Tibial nerve (tissue), 4 donors: Measurements from ENCODE around the gene PHYKPL. TPM values are rescaled to one million over a fixed set of nuclear protein-coding genes. Genes with fewer than 3 reads are reported as not detected.
"Not testable (repeated sequence)": the region's sequence is repeated elsewhere in the genome, so short reads cannot be mapped to it uniquely, and the experiment has no call there.

Experiments
- DNase-seq, 2 donors: peaks; one replicate each; pipeline ENCODE4 v3.0.0-alpha.2; 2019; ENCODE audit warnings: low spot score in 2 of 2
- H3K27ac ChIP-seq, 4 donors: fragments of 200-600 bp; sonication (generic) in 3 of 4; one replicate each; pipeline ENCODE4 v1.5.1; 2017 to 2019; ENCODE audit warnings: mild to moderate bottlenecking in 1 of 4
- H3K27me3 ChIP-seq, 2 donors: fragments of 200-600 bp; sonication (generic) in 1 of 2; one replicate each; pipeline versions ENCODE4 v1.5.1 to v1.6.0; 2017 to 2019
- H3K36me3 ChIP-seq, 3 donors: fragments of 200-600 bp; sonication (generic); one replicate each; pipeline ENCODE4 v1.5.1; 2018 to 2019
- H3K4me1 ChIP-seq, 4 donors: fragments of 200-600 bp; sonication (generic) in 3 of 4; one replicate each; pipeline ENCODE4 v1.5.1; 2017 to 2019
- H3K4me3 ChIP-seq, 4 donors: fragments of 200-600 bp; sonication (generic) in 3 of 4; one replicate each; pipeline ENCODE4 v1.5.1; 2017 to 2019; ENCODE audit warnings: mild to moderate bottlenecking in 1 of 4, moderate library complexity in 1 of 4
- H3K9me3 ChIP-seq, 4 donors: fragments of 200-600 bp; sonication (generic) in 3 of 4; one replicate each; pipeline ENCODE4 v1.5.1; 2017 to 2019
- EP300 ChIP-seq, 2 donors: sonication (generic); formaldehyde crosslinking; IDR thresholded peaks; one replicate each; pipeline ENCODE4 v1.6.1; 2017; ENCODE audit warnings: antibody characterized with exemption in 2 of 2, mild to moderate bottlenecking in 1 of 2
- POLR2A ChIP-seq, 2 donors: fragments of 450-650 bp; IDR thresholded peaks; one replicate each; pipeline ENCODE4 v1.6.1; 2017; ENCODE audit warnings: antibody characterized with exemption in 2 of 2, mild to moderate bottlenecking in 2 of 2, moderate library complexity in 2 of 2
- WGBS, 2 donors: methylation state at CpG; one replicate each; pipeline ENCODE4 v1.1.5; 2018; 5-methylcytosine and 5-hydroxymethylcytosine counted together
- total RNA-seq, 4 donors: library from RNA; depleted of rRNA; stranded (reverse); fragments of >200 nt; gene quantifications; one replicate each; pipeline ENCODE4 v1.1.0, GENCODE V29; 2016
- TF ChIP-seq, protein P1 (sequence below), 5 experiments: fragments of 200-600 bp in 3 of 5; fragments of 450-650 bp in 2 of 5; sonication (generic) in 3 of 5; IDR thresholded peaks; one replicate each; pipeline ENCODE4 v1.5.1; 2016 to 2019; ENCODE audit warnings: antibody characterized with exemption in 5 of 5, mild to moderate bottlenecking in 3 of 5, moderate library complexity in 2 of 5

Gene PHYKPL
- total RNA-seq, 4 donors from 2014 or later = 77.2 to 121 (median 97.1) TPM

DNA sequence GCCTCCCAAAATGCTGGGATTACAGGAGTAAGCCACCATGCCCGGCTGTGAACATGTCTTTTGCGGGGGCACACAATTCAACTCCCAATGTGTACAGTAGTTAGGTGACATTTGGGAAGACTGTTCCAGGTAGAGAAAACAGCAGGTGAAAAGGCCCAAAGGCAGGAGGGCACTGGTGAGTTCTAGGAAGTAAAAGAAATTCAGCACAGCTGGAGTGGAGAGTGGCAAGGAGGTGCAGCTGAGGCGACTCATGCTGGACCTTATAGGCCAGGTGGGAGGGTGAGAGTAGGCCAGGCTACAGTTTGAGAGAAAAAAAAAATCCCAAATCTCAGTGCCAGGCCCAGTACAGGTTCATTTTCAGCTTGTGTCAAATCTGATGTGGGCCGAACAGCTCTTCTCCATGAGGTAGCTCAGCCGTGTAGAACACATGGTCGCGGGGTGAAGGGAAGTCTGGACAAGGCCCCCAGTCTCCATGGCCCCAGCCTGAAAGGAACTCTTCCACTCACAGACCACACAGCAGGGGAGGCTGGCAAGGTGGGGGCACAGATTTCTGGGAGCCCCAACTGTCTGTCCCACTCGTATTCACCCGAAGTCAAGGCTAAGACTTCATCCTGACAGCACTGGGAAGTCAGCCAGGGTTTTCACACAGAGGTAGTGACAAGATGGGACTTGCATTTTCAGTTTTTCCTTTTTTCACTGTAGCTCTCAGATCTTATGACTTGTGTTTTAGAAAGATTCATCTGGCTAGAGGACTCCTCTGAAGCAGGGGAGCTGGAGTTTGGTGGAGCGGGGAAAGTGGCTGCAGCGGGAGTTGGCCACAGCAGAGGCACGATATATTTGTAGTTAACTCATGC, 32.8 kb downstream of the PHYKPL start:
- Histone ChIP-seq H3K9me3 (no peaks in the 10 kb centered on the region), H3K27ac (no peak overlapping the region), H3K27me3 (no peaks in the 10 kb centered on the region), H3K4me3 (no peak overlapping the region), H3K36me3 (no peaks in the 10 kb centered on the region), H3K4me1 (peaks cover 0 to 4% (median 0%) of the 10 kb centered on the region in 4 donors)
- 81 to 84% methylated on average over 12 of the region's 12 CpGs for WGBS, 2 donors
- TF ChIP-seq, protein P1, sequence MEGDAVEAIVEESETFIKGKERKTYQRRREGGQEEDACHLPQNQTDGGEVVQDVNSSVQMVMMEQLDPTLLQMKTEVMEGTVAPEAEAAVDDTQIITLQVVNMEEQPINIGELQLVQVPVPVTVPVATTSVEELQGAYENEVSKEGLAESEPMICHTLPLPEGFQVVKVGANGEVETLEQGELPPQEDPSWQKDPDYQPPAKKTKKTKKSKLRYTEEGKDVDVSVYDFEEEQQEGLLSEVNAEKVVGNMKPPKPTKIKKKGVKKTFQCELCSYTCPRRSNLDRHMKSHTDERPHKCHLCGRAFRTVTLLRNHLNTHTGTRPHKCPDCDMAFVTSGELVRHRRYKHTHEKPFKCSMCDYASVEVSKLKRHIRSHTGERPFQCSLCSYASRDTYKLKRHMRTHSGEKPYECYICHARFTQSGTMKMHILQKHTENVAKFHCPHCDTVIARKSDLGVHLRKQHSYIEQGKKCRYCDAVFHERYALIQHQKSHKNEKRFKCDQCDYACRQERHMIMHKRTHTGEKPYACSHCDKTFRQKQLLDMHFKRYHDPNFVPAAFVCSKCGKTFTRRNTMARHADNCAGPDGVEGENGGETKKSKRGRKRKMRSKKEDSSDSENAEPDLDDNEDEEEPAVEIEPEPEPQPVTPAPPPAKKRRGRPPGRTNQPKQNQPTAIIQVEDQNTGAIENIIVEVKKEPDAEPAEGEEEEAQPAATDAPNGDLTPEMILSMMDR (IDR thresholded peaks at IDR 0.05) = no peak
- TF ChIP-seq POLR2A (IDR thresholded peaks at IDR 0.05) (no peak), EP300 (IDR thresholded peaks at IDR 0.05) (no peak)
- no peak for DNase-seq

DNA sequence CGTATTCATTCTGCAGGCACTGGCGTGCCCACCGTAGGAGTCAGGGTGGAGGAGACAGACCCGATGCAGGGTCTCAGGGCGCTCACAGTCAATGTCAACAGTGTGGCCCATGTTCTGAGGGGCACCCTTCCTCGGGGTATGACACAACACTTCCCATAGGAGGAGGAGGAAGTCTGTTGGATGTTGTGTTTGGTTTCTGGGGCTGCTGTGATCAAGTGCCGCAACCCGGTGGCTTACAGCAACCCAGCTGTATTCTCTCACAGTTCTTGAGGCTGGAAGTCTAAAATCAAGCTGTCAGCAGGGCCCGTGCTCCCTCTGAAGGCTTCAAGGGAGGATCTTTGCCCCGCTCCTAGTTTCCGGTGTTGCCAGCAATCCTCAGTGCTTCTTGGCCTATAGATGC, 33.9 kb downstream of the PHYKPL start:
- Histone ChIP-seq H3K4me1 (peaks cover 0 to 2% (median 0%) of the 10 kb centered on the region in 4 donors), H3K36me3 (no peaks in the 10 kb centered on the region), H3K27me3 (peaks cover 0 to 3% of the 10 kb centered on the region in 2 donors), H3K9me3 (no peaks in the 10 kb centered on the region), H3K4me3 (no peak overlapping the region), H3K27ac (no peak overlapping the region)
- 75 to 86% methylated on average over 11 of the region's 11 CpGs for WGBS, 2 donors
- DNase-seq = no peak
- TF ChIP-seq, protein P1 (IDR thresholded peaks at IDR 0.05) = no peak
- TF ChIP-seq EP300 (IDR thresholded peaks at IDR 0.05) (no peak), POLR2A (IDR thresholded peaks at IDR 0.05) (no peak)

DNA sequence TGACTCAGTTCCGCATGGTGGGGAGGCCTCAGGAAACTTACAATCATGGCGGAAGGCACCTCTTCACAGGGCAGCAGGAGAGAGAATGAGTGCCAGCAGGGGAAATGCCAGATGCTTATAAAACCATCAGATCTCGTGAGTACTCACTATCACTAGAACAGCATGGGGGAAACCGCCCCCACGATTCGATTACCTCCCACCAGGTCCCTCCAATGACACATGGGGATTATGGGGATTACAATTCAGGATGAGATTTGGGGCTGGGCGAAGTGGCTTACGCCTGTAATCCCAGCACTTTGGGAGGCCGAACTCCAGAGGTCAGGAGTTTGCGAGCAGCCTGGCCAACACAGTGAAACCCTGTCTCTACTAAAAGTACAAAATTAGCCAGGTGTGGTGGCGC, 34.5 kb downstream of the PHYKPL start:
- WGBS, 2 donors = 81 to 91% methylated on average over 10 of the region's 11 CpGs
- H3K4me1 ChIP-seq, H3K36me3 ChIP-seq, H3K27ac ChIP-seq, H3K9me3 ChIP-seq, H3K4me3 ChIP-seq, DNase-seq, H3K27me3 ChIP-seq: not testable (repeated sequence)

DNA sequence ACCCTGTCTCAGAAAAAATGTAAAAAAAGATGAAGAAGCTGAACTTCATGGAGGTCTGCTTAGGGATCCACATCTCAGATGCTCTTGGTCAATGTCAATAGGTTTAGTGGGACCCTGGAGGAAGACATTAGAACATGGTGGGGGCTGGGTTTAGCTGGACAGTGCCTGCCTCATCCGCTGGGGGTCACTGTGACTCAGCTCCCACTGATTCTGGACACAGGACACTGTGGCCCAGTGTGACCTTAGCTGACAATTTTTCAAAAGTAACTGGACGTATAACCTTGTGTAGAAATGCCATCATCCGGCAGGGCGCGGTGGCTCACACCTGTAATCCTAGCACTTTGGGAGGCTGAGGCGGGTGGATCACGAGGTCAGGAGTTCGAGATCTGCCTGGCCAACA, 35.6 kb downstream of the PHYKPL start:
- TF ChIP-seq POLR2A (IDR thresholded peaks at IDR 0.05) (no peak), EP300 (IDR thresholded peaks at IDR 0.05) (no peak)
- TF ChIP-seq, protein P1 (IDR thresholded peaks at IDR 0.05) = peak in 1 of 5 experiments; percentile 9
- no peak for DNase-seq
- Histone ChIP-seq H3K9me3 (no peaks in the 10 kb centered on the region), H3K27me3 (peaks cover 0 to 10% of the 10 kb centered on the region in 2 donors), H3K36me3 (no peaks in the 10 kb centered on the region), H3K4me1 (no peaks in the 10 kb centered on the region), H3K27ac (no peak overlapping the region), H3K4me3 (no peak overlapping the region)
- 85 to 87% methylated on average over 7 to 8 of the region's 8 CpGs for WGBS, 2 donors

DNA sequence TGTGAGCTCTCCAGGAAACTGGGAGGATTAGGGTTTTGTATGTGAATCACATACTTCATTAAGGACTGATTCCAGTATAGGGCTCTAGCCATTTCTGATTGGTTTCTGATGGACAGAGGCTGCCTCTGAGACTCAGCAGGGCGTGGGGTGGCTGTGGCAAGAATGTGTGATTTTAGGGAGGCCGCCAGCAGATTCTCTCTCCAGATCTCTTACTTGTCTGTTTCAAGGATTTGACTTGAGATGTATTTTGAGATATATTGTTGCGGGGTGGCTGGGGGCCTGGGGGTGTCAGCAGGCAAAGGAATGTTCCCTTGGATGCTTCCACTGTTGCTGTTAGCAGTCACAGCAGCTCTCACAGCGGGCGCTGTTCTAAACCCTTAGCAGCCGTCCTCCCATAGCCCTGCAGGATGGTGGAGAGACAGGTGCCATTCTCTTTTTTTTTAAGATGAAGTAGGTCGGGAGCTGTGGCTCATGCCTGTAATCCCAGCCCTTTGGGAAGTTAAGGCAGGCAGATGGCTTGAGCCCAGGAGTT, 36.3 kb downstream of the PHYKPL start:
- no peak for DNase-seq
- no peaks in the 10 kb centered on the region for H3K4me1 ChIP-seq
- TF ChIP-seq, protein P1 (IDR thresholded peaks at IDR 0.05) = no peak
- no peak for TF ChIP-seq POLR2A (IDR thresholded peaks at IDR 0.05)
- no peak for TF ChIP-seq EP300 (IDR thresholded peaks at IDR 0.05)
- H3K4me3 ChIP-seq = no peak overlapping the region
- H3K36me3 ChIP-seq = no peaks in the 10 kb centered on the region
- peaks cover 0 to 10% of the 10 kb centered on the region in 2 donors for H3K27me3 ChIP-seq
- 66 to 73% methylated on average over 7 of the region's 7 CpGs for WGBS, 2 donors
- no peak overlapping the region for H3K27ac ChIP-seq
- H3K9me3 ChIP-seq = no peaks in the 10 kb centered on the region
